DMS53 (cell line): ENCODE results near the gene SPRR2D.

Source experiments
- DNase-seq: peaks from one replicate; lab custom pipeline; 2025; lab: John Stamatoyannopoulos, UW

Gene SPRR2D

GRCh38 chr1:153011235-153011758 lies 29.6 kb downstream of the SPRR2D start:
- peak; percentile 6 for DNase-seq

GRCh38 chr1:153001382-153001781 lies 39.5 kb downstream of the SPRR2D start, which contains the start of gene SPRR3:
SPRR3 (plus strand) TSS chr1:153001749; CDS start chr1:153003021, 1,272 bp downstream.
- no peak for DNase-seq

- no peak for DNase-seq
These were observed 40.6 kb downstream of the SPRR2D start for GRCh38 chr1:153000294-153000693.

GRCh38 chr1:152999818-153000217 lies 41.1 kb downstream of the SPRR2D start:
- no peak for DNase-seq

GRCh38 chr1:152998476-152998875 lies 42.4 kb downstream of the SPRR2D start:
- no peak for DNase-seq

GRCh38 chr1:152997901-152998300 lies 43.0 kb downstream of the SPRR2D start:
- no peak for DNase-seq

GRCh38 chr1:152996633-152997400 lies 44.1 kb downstream of the SPRR2D start:
- no peak for DNase-seq

- DNase-seq: no peak
These were observed 45.1 kb downstream of the SPRR2D start for GRCh38 chr1:152995842-152996241.

- DNase-seq: no peak
These were observed 47.7 kb downstream of the SPRR2D start for GRCh38 chr1:152993186-152993585.
